Measurements from ENCODE around the gene SRSF4. TPM values are rescaled to one million over a fixed set of nuclear protein-coding genes. Genes with fewer than 3 reads are reported as not detected.

Gene SRSF4
- total RNA-seq, 2 donors from 2014 or later: 86.3 to 90.3 TPM

- intact Hi-C loops (cut with DNase I): loop anchor here (5.0 to 10.0 kb wide), 2 partner anchors 51 to 78 kb away; no protein-coding TSS in a partner anchor
- H3K27me3 ChIP-seq: peaks cover 45% of the 10 kb centered on the region
These were observed 57.8 kb downstream of the SRSF4 start, which contains the start of gene TMEM200B for GRCh38 chr1:29123887-29124365. Gene TMEM200B (minus strand): TSS chr1:29123903. CDS start chr1:29121828, 2,075 bp downstream.

GRCh38 chr1:29123053-29123886 lies 58.4 kb downstream of the SRSF4 start:
- peaks cover 11% of the 10 kb centered on the region for H3K4me1 ChIP-seq
- peaks cover 45% of the 10 kb centered on the region for H3K27me3 ChIP-seq
- peak overlapping the region; percentile 51 for H3K4me3 ChIP-seq
- H3K9ac ChIP-seq (ENCODE audit: low read depth in 2 of 2, low read length in 2 of 2): peak overlapping the region; percentile 58 to 64
- DNase-seq: no peak
- no peaks in the 10 kb centered on the region for H3K36me3 ChIP-seq
- H3K9me3 ChIP-seq: no peaks in the 10 kb centered on the region
- peak overlapping the region; percentile 80 for H3K27ac ChIP-seq
- intact Hi-C loops (cut with DNase I): loop anchor here (5.0 to 10.0 kb wide), 2 partner anchors 52 to 79 kb away; no protein-coding TSS in a partner anchor
- TF ChIP-seq, protein P1, sequence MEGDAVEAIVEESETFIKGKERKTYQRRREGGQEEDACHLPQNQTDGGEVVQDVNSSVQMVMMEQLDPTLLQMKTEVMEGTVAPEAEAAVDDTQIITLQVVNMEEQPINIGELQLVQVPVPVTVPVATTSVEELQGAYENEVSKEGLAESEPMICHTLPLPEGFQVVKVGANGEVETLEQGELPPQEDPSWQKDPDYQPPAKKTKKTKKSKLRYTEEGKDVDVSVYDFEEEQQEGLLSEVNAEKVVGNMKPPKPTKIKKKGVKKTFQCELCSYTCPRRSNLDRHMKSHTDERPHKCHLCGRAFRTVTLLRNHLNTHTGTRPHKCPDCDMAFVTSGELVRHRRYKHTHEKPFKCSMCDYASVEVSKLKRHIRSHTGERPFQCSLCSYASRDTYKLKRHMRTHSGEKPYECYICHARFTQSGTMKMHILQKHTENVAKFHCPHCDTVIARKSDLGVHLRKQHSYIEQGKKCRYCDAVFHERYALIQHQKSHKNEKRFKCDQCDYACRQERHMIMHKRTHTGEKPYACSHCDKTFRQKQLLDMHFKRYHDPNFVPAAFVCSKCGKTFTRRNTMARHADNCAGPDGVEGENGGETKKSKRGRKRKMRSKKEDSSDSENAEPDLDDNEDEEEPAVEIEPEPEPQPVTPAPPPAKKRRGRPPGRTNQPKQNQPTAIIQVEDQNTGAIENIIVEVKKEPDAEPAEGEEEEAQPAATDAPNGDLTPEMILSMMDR (IDR thresholded peaks at IDR 0.05): no peak

More at GRCh38 chr1:29123887-29124365, 57.8 kb downstream of the SRSF4 start, which contains the start of gene TMEM200B:
- Histone ChIP-seq H3K27ac (peak within 1 kb of the TSS; percentile 80), H3K4me3 (peak within 1 kb of the TSS; percentile 51), H3K9ac (ENCODE audit: low read depth in 2 of 2, low read length in 2 of 2) (peak within 1 kb of the TSS; percentile 58 to 79), H3K4me1 (peaks cover 11% of the 10 kb centered on the region), H3K36me3 (no peaks in the 10 kb centered on the region), H3K9me3 (no peaks in the 10 kb centered on the region)
- DNase-seq: no peak
- TF ChIP-seq, protein P1 (IDR thresholded peaks at IDR 0.05): no peak

- H3K4me3 ChIP-seq: peak overlapping the region; percentile 51
- intact Hi-C loops (cut with DNase I): loop anchor here (5.0 to 10.0 kb wide), 2 partner anchors 52 to 80 kb away; no protein-coding TSS in a partner anchor
These were observed 59.0 kb downstream of the SRSF4 start for GRCh38 chr1:29122682-29123052.

DNA sequence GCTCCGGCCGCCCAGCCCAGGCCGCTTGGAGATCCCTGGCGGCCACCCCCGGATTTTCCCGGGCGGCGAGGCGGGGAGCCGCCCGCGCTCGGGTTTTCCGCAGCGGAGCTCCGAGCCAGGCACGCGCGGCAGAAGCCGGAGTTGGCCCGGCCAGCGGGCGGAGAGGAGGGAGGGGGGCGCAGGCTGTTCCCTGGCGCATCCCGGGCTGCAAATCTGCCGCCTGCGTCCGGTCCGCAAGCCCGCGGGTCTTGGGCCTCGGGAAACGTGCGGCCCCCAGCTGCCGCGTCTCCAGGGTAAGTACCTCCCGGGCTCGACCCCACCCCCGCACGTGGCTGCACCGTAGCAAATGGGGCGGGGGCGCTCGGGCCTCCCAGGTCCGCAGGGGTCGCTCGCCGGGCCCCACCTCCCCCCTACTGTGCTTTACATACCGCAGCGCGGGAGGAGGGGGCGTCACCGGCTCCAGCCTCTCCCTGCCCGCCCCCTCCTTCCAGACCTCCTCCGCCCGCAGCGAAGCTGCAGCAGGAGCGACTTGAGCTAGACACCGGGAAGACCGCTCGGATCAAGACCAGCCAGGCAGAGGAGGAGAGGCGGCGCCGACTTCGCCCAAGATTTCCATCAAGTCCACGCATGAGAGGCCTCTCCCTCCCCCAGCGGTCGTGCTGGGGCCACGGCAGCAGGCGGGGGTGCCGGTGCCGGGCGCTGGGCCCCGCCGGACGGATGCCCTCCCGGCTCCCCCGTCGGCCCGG lies 59.6 kb downstream of the SRSF4 start:
- DNase-seq: no peak
- Histone ChIP-seq H3K27ac (peak overlapping the region; percentile 80), H3K9ac (ENCODE audit: low read depth in 2 of 2, low read length in 2 of 2) (peak overlapping the region; percentile 55 to 64), H3K27me3 (peaks cover 45% of the 10 kb centered on the region), H3K36me3 (no peaks in the 10 kb centered on the region), H3K4me3 (peak overlapping the region; percentile 51), H3K4me1 (peaks cover 11% of the 10 kb centered on the region), H3K9me3 (no peaks in the 10 kb centered on the region)
- TF ChIP-seq, protein P1 (IDR thresholded peaks at IDR 0.05): no peak
- intact Hi-C loops (cut with DNase I): loop anchor here (5.0 to 10.0 kb wide), 2 partner anchors 53 to 80 kb away; no protein-coding TSS in a partner anchor

More at GRCh38 chr1:29122682-29123052, 59.0 kb downstream of the SRSF4 start:
- no peaks in the 10 kb centered on the region for H3K36me3 ChIP-seq
- TF ChIP-seq, protein P1 (IDR thresholded peaks at IDR 0.05): no peak
- peaks cover 45% of the 10 kb centered on the region for H3K27me3 ChIP-seq
- H3K9me3 ChIP-seq: no peaks in the 10 kb centered on the region
- H3K27ac ChIP-seq: peak overlapping the region; percentile 80
- peaks cover 11% of the 10 kb centered on the region for H3K4me1 ChIP-seq
- peak; percentile 40 for DNase-seq
- peak overlapping the region; percentile 58 to 64 for H3K9ac ChIP-seq (ENCODE audit: low read depth in 2 of 2, low read length in 2 of 2)

- H3K9ac ChIP-seq (ENCODE audit: low read depth in 2 of 2, low read length in 2 of 2): no peak overlapping the region
- intact Hi-C loops (cut with DNase I): loop anchor here (5.0 to 10.0 kb wide), 2 partner anchors 53 to 81 kb away; no protein-coding TSS in a partner anchor
- no peak for DNase-seq
- TF ChIP-seq, protein P1 (IDR thresholded peaks at IDR 0.05): no peak
- H3K9me3 ChIP-seq: no peaks in the 10 kb centered on the region
- peak overlapping the region; percentile 51 for H3K4me3 ChIP-seq
- H3K27me3 ChIP-seq: peaks cover 45% of the 10 kb centered on the region
- H3K27ac ChIP-seq: no peak overlapping the region
- no peaks in the 10 kb centered on the region for H3K36me3 ChIP-seq
- peaks cover 11% of the 10 kb centered on the region for H3K4me1 ChIP-seq
These were observed 60.2 kb downstream of the SRSF4 start for GRCh38 chr1:29121516-29121935.

All from colonic mucosa (tissue), 4 donors.